ENCODE measurements around the gene SDK1. TPM values are rescaled to one million over a fixed set of nuclear protein-coding genes. Genes with fewer than 3 reads are reported as not detected.
A peak's percentile ranks its signal among the peaks of the same experiment; 100 is the strongest.

The SDK1 gene
- total and polyA plus RNA-seq, 2 experiments from 2014 or later, result 2.1 to 10.0 TPM

DNA sequence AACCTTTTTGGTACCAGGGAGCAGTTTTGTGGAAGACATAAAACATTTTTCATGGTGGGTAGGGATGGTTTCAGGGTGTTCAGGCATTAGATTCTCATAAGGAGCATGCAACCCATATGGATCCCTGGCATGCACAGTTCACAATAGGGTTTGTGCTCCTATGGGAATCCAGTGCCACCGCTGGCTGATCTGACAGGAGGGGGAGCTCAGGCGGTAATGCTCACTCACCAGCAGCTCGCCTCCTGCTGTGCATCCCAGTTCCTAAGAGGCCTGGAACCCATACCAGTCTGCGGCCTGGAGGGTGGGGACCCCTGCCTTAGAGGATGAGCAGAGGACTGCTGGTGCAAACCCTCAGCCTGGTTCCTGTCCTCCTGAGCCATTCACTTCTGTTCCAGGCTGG, 561.7 kb downstream of the SDK1 start:
- Histone ChIP-seq H2AFZ (no peak overlapping the region), H3K4me2 (0 out of 2 replicates have a peak overlapping the region, but pooled peaks have one; percentile 7)
- DNase-seq (ENCODE audit: low spot score), result peak; percentile 38

DNA sequence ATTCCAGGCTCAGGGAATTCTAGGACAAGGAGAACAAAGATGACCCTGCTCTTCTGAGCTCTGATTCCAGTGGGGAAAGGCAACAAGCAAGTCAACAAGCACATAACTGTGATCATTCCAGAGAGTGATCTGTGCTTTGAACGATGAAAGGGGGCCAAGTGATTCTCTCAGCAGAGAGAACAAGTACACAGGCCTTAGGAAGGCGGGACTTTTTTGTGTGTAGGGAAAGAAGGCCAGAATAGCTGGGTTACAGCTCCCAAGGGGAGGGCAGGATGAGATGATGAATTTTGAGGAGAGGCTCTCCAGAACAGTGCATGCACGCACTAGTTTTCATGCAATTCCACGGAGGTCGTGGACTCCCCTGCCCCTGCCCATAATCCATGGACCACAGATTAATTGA, 565.2 kb downstream of the SDK1 start:
- H3K27ac ChIP-seq (ENCODE audit: low read depth), result no peak overlapping the region
- H3K4me3 Mint-ChIP-seq, result no peak overlapping the region
- H3K27me3 ChIP-seq (ENCODE audit: insufficient read depth), result no peaks in the 10 kb centered on the region
- no peaks in the 10 kb centered on the region for H4K20me1 ChIP-seq (replicated peaks; ENCODE audit: insufficient read depth)
- peaks cover 4% of the 10 kb centered on the region; the same call in 1 of the 2 replicates for H3K9me2 ChIP-seq (ENCODE audit: insufficient read depth)
- H3K36me3 ChIP-seq (ENCODE audit: insufficient read depth), result no peaks in the 10 kb centered on the region
- no peak overlapping the region for H2AFZ ChIP-seq
- H3K79me2 ChIP-seq (replicated peaks; ENCODE audit: insufficient read depth), result no peaks in the 10 kb centered on the region
- no peak overlapping the region for H3K27ac Mint-ChIP-seq
- ATAC-seq, result no peak
- no peak overlapping the region for H3K4me2 ChIP-seq
- H3K9me3 Mint-ChIP-seq, result peaks cover 6% of the 10 kb centered on the region
- no peak overlapping the region for H3K4me3 ChIP-seq
- peaks cover 15% of the 10 kb centered on the region for H3K4me1 ChIP-seq (ENCODE audit: insufficient read depth)
- H3K4me1 Mint-ChIP-seq, result peaks cover 13% of the 10 kb centered on the region
- H3K27me3 Mint-ChIP-seq (ENCODE audit: insufficient read depth, low read depth, poor library complexity), result no peaks in the 10 kb centered on the region
- H3F3A ChIP-seq (replicated peaks; ENCODE audit: low read depth), result no peaks in the 10 kb centered on the region
- no peak for DNase-seq (ENCODE audit: low spot score)
- peaks cover 5% of the 10 kb centered on the region; the same call in 1 of the 3 replicates for H3K36me3 Mint-ChIP-seq (ENCODE audit: low read depth)
- TF ChIP-seq, protein P1, sequence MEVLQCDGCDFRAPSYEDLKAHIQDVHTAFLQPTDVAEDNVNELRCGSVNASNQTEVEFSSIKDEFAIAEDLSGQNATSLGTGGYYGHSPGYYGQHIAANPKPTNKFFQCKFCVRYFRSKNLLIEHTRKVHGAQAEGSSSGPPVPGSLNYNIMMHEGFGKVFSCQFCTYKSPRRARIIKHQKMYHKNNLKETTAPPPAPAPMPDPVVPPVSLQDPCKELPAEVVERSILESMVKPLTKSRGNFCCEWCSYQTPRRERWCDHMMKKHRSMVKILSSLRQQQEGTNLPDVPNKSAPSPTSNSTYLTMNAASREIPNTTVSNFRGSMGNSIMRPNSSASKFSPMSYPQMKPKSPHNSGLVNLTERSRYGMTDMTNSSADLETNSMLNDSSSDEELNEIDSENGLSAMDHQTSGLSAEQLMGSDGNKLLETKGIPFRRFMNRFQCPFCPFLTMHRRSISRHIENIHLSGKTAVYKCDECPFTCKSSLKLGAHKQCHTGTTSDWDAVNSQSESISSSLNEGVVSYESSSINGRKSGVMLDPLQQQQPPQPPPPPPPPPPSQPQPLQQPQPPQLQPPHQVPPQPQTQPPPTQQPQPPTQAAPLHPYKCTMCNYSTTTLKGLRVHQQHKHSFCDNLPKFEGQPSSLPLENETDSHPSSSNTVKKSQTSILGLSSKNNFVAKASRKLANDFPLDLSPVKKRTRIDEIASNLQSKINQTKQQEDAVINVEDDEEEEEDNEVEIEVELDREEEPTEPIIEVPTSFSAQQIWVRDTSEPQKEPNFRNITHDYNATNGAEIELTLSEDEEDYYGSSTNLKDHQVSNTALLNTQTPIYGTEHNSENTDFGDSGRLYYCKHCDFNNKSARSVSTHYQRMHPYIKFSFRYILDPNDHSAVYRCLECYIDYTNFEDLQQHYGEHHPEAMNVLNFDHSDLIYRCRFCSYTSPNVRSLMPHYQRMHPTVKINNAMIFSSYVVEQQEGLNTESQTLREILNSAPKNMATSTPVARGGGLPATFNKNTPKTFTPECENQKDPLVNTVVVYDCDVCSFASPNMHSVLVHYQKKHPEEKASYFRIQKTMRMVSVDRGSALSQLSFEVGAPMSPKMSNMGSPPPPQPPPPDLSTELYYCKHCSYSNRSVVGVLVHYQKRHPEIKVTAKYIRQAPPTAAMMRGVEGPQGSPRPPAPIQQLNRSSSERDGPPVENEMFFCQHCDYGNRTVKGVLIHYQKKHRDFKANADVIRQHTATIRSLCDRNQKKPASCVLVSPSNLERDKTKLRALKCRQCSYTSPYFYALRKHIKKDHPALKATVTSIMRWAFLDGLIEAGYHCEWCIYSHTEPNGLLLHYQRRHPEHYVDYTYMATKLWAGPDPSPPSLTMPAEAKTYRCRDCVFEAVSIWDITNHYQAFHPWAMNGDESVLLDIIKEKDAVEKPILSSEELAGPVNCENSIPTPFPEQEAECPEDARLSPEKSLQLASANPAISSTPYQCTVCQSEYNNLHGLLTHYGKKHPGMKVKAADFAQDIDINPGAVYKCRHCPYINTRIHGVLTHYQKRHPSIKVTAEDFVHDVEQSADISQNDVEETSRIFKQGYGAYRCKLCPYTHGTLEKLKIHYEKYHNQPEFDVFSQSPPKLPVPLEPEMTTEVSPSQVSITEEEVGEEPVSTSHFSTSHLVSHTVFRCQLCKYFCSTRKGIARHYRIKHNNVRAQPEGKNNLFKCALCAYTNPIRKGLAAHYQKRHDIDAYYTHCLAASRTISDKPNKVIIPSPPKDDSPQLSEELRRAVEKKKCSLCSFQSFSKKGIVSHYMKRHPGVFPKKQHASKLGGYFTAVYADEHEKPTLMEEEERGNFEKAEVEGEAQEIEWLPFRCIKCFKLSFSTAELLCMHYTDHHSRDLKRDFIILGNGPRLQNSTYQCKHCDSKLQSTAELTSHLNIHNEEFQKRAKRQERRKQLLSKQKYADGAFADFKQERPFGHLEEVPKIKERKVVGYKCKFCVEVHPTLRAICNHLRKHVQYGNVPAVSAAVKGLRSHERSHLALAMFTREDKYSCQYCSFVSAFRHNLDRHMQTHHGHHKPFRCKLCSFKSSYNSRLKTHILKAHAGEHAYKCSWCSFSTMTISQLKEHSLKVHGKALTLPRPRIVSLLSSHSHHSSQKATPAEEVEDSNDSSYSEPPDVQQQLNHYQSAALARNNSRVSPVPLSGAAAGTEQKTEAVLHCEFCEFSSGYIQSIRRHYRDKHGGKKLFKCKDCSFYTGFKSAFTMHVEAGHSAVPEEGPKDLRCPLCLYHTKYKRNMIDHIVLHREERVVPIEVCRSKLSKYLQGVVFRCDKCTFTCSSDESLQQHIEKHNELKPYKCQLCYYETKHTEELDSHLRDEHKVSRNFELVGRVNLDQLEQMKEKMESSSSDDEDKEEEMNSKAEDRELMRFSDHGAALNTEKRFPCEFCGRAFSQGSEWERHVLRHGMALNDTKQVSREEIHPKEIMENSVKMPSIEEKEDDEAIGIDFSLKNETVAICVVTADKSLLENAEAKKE (CRISPR knock-in tag; IDR thresholded peaks at IDR 0.05), result no peak
- TF ChIP-seq, protein P2, sequence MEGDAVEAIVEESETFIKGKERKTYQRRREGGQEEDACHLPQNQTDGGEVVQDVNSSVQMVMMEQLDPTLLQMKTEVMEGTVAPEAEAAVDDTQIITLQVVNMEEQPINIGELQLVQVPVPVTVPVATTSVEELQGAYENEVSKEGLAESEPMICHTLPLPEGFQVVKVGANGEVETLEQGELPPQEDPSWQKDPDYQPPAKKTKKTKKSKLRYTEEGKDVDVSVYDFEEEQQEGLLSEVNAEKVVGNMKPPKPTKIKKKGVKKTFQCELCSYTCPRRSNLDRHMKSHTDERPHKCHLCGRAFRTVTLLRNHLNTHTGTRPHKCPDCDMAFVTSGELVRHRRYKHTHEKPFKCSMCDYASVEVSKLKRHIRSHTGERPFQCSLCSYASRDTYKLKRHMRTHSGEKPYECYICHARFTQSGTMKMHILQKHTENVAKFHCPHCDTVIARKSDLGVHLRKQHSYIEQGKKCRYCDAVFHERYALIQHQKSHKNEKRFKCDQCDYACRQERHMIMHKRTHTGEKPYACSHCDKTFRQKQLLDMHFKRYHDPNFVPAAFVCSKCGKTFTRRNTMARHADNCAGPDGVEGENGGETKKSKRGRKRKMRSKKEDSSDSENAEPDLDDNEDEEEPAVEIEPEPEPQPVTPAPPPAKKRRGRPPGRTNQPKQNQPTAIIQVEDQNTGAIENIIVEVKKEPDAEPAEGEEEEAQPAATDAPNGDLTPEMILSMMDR (conservative IDR thresholded peaks at IDR 0.05; ENCODE audit: low read depth in 2 of 2), result no peak

More for the DNA sequence above, 561.7 kb downstream of the SDK1 start:
- H3K4me3 Mint-ChIP-seq, result no peak overlapping the region
- no peaks in the 10 kb centered on the region for H3K27me3 ChIP-seq (ENCODE audit: insufficient read depth)
- H3K4me1 Mint-ChIP-seq, result peaks cover 21% of the 10 kb centered on the region
- peaks cover 3% of the 10 kb centered on the region; the same call in 2 of the 3 replicates for H3K9me3 Mint-ChIP-seq
- peaks cover 16% of the 10 kb centered on the region for H3K4me1 ChIP-seq (ENCODE audit: insufficient read depth)
- no peaks in the 10 kb centered on the region for H4K20me1 ChIP-seq (replicated peaks; ENCODE audit: insufficient read depth)
- no peaks in the 10 kb centered on the region for H3F3A ChIP-seq (replicated peaks; ENCODE audit: low read depth)
- no peaks in the 10 kb centered on the region for H3K79me2 ChIP-seq (replicated peaks; ENCODE audit: insufficient read depth)
- H3K4me3 ChIP-seq, result no peak overlapping the region
- TF ChIP-seq, protein P2 (conservative IDR thresholded peaks at IDR 0.05; ENCODE audit: low read depth in 2 of 2), result peak in 1 of 2 experiments; percentile 23; a peak in 1 of 4 replicates
- TF ChIP-seq, protein P3, sequence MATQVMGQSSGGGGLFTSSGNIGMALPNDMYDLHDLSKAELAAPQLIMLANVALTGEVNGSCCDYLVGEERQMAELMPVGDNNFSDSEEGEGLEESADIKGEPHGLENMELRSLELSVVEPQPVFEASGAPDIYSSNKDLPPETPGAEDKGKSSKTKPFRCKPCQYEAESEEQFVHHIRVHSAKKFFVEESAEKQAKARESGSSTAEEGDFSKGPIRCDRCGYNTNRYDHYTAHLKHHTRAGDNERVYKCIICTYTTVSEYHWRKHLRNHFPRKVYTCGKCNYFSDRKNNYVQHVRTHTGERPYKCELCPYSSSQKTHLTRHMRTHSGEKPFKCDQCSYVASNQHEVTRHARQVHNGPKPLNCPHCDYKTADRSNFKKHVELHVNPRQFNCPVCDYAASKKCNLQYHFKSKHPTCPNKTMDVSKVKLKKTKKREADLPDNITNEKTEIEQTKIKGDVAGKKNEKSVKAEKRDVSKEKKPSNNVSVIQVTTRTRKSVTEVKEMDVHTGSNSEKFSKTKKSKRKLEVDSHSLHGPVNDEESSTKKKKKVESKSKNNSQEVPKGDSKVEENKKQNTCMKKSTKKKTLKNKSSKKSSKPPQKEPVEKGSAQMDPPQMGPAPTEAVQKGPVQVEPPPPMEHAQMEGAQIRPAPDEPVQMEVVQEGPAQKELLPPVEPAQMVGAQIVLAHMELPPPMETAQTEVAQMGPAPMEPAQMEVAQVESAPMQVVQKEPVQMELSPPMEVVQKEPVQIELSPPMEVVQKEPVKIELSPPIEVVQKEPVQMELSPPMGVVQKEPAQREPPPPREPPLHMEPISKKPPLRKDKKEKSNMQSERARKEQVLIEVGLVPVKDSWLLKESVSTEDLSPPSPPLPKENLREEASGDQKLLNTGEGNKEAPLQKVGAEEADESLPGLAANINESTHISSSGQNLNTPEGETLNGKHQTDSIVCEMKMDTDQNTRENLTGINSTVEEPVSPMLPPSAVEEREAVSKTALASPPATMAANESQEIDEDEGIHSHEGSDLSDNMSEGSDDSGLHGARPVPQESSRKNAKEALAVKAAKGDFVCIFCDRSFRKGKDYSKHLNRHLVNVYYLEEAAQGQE (IDR thresholded peaks at IDR 0.05; ENCODE audit: unreplicated experiment), result no peak
- no peaks in the 10 kb centered on the region for H3K27me3 Mint-ChIP-seq (ENCODE audit: insufficient read depth, low read depth, poor library complexity)
- no peak overlapping the region for H3K27ac Mint-ChIP-seq
- H3K36me3 Mint-ChIP-seq (ENCODE audit: low read depth), result peaks cover 3% of the 10 kb centered on the region; the same call in 1 of the 3 replicates
- H3K9me2 ChIP-seq (ENCODE audit: insufficient read depth), result peaks cover 4% of the 10 kb centered on the region; the same call in 1 of the 2 replicates
- ATAC-seq, result peak; percentile 71
- H3K36me3 ChIP-seq (ENCODE audit: insufficient read depth), result no peaks in the 10 kb centered on the region
- H3K27ac ChIP-seq (ENCODE audit: low read depth), result no peak overlapping the region

All from GM23338 (cell line).